ENCODE measurements around the gene HLA-A.

Gene HLA-A

DNA sequence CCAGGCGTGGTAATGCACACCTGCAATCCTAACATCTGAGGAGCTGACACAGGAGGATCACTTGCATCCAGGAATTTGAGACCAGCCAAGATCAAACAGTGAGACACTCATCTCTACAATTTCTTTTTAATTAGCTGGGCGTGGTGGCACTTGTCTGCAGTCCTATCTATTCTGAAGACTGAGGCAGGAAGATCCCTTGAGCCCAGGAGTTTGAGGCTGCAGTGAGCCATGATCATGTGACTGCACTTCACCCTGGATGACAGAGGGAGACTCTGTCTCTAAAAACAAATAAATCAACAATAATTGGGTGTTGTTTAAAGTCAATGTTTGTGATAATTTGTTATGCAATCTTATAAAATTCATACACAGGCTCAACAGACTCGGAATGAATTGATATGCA, 18.0 kb upstream of the HLA-A start:
- Histone ChIP-seq H3K4me1 (ENCODE audit: control insufficient read depth in 1 of 2, insufficient read depth in 2 of 2, low read length in 2 of 2) (no peaks in the 10 kb centered on the region), H3K14ac (ENCODE audit: low read length) (no peak overlapping the region), H3K18ac (ENCODE audit: low read length) (no peak overlapping the region), H3K9ac (ENCODE audit: low read length) (no peak overlapping the region), H2AFZ (ENCODE audit: insufficient read depth, low read length, poor library complexity) (no peak overlapping the region), H3K79me1 (ENCODE audit: low read length) (no peaks in the 10 kb centered on the region), H4K8ac (ENCODE audit: low read depth, low read length) (no peak overlapping the region), H4K91ac (ENCODE audit: low read depth, low read length) (no peak overlapping the region), H2BK12ac (ENCODE audit: low read length) (no peak overlapping the region), H3K27ac (ENCODE audit: low read depth, low read length) (no peak overlapping the region), H3K4ac (ENCODE audit: low read depth, low read length) (no peak overlapping the region), H3K79me2 (ENCODE audit: control insufficient read depth, insufficient read depth, low read length, poor library complexity) (no peaks in the 10 kb centered on the region), H4K12ac (ENCODE audit: low read depth, low read length) (no peak overlapping the region), H3K9me3 (ENCODE audit: insufficient read depth, low read depth, low read length) (peaks cover 7% of the 10 kb centered on the region), H3K27me3 (ENCODE audit: insufficient read depth, low read length) (no peaks in the 10 kb centered on the region), H2BK120ac (ENCODE audit: insufficient read depth, low read length, poor library complexity) (no peak overlapping the region), H3K23ac (ENCODE audit: low read length) (no peak overlapping the region), H2AK5ac (ENCODE audit: low read length) (no peak overlapping the region), H2BK5ac (ENCODE audit: low read depth, low read length, poor library complexity) (no peak overlapping the region), H3K4me3 (ENCODE audit: low read depth, low read length) (no peak overlapping the region), H3K36me3 (ENCODE audit: control insufficient read depth in 1 of 2, insufficient read depth in 2 of 2, low read length in 2 of 2) (no peaks in the 10 kb centered on the region), H3K4me2 (ENCODE audit: low read length) (no peak overlapping the region)
- no CpG with 5 or more reads among the region's 3 CpGs for WGBS (ENCODE audit: extremely low coverage, insufficient coverage, insufficient read length)
- no peak for DNase-seq

DNA sequence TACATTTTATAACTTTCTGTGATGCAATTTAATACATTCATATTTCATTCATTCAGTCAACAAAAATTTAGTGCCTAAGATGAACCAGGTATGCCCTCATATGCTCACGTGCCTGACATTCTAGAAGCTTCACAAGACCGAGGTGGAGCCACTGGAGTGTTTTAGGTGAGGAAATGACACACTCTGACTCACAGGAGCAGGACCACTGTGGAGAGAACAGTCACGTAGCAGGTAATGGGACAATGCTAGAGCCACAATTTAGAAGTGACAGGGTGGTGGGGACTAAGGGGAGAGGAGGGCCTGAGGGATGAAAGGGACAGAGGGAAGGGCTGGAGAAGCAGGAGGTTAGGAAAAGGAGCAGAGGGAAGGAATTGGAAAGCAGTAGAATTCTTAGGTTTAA, 17.6 kb upstream of the HLA-A start:
- H4K8ac ChIP-seq (ENCODE audit: low read depth, low read length): no peak overlapping the region
- no peaks in the 10 kb centered on the region for H3K27me3 ChIP-seq (ENCODE audit: insufficient read depth, low read length)
- WGBS (ENCODE audit: extremely low coverage, insufficient coverage, insufficient read length): no CpG with 5 or more reads among the region's 3 CpGs
- no peak overlapping the region for H3K4me2 ChIP-seq (ENCODE audit: low read length)
- H2BK5ac ChIP-seq (ENCODE audit: low read depth, low read length, poor library complexity): no peak overlapping the region
- H3K27ac ChIP-seq (ENCODE audit: low read depth, low read length): no peak overlapping the region
- no peak overlapping the region for H2BK120ac ChIP-seq (ENCODE audit: insufficient read depth, low read length, poor library complexity)
- no peak overlapping the region for H4K12ac ChIP-seq (ENCODE audit: low read depth, low read length)
- H3K14ac ChIP-seq (ENCODE audit: low read length): no peak overlapping the region
- no peak overlapping the region for H2AFZ ChIP-seq (ENCODE audit: insufficient read depth, low read length, poor library complexity)
- H3K36me3 ChIP-seq (ENCODE audit: control insufficient read depth in 1 of 2, insufficient read depth in 2 of 2, low read length in 2 of 2): no peaks in the 10 kb centered on the region
- no peaks in the 10 kb centered on the region for H3K79me1 ChIP-seq (ENCODE audit: low read length)
- H4K91ac ChIP-seq (ENCODE audit: low read depth, low read length): no peak overlapping the region
- no peak overlapping the region for H2AK5ac ChIP-seq (ENCODE audit: low read length)
- no peaks in the 10 kb centered on the region for H3K4me1 ChIP-seq (ENCODE audit: control insufficient read depth in 1 of 2, insufficient read depth in 2 of 2, low read length in 2 of 2)
- H3K9ac ChIP-seq (ENCODE audit: low read length): no peak overlapping the region
- H3K4ac ChIP-seq (ENCODE audit: low read depth, low read length): no peak overlapping the region
- no peak overlapping the region for H2BK12ac ChIP-seq (ENCODE audit: low read length)
- DNase-seq: peak; percentile 21 to 45
- H3K9me3 ChIP-seq (ENCODE audit: insufficient read depth, low read depth, low read length): peaks cover 7% of the 10 kb centered on the region
- no peak overlapping the region for H3K18ac ChIP-seq (ENCODE audit: low read length)
- H3K23ac ChIP-seq (ENCODE audit: low read length): no peak overlapping the region
- H3K79me2 ChIP-seq (ENCODE audit: control insufficient read depth, insufficient read depth, low read length, poor library complexity): no peaks in the 10 kb centered on the region
- no peak overlapping the region for H3K4me3 ChIP-seq (ENCODE audit: low read depth, low read length)

DNA sequence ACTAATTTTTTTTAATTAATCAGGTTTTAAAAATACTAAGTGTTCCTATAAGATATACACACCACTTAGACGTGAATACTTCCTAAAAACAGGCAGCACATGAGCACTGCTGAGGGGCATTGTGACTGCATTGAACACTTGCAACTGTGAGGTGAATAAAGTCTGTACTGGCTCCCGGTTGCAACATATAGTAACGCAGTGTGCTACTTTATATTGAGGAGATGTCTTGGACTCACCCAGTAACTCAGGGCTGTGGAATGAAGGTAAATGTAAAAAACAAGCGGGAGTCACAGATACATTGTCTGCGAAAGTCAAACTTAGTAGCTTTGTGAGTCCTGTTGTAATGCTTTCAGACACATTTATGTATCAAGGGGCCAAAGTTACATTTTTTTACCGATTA, 17.0 kb upstream of the HLA-A start:
- no peak overlapping the region for H4K8ac ChIP-seq (ENCODE audit: low read depth, low read length)
- peaks cover 7% of the 10 kb centered on the region for H3K9me3 ChIP-seq (ENCODE audit: insufficient read depth, low read depth, low read length)
- H3K4me2 ChIP-seq (ENCODE audit: low read length): no peak overlapping the region
- no peak overlapping the region for H2BK5ac ChIP-seq (ENCODE audit: low read depth, low read length, poor library complexity)
- H2AFZ ChIP-seq (ENCODE audit: insufficient read depth, low read length, poor library complexity): no peak overlapping the region
- H2AK5ac ChIP-seq (ENCODE audit: low read length): no peak overlapping the region
- no peaks in the 10 kb centered on the region for H3K4me1 ChIP-seq (ENCODE audit: control insufficient read depth in 1 of 2, insufficient read depth in 2 of 2, low read length in 2 of 2)
- H3K14ac ChIP-seq (ENCODE audit: low read length): no peak overlapping the region
- H2BK120ac ChIP-seq (ENCODE audit: insufficient read depth, low read length, poor library complexity): no peak overlapping the region
- H3K4me3 ChIP-seq (ENCODE audit: low read depth, low read length): no peak overlapping the region
- no peak for DNase-seq
- no peak overlapping the region for H3K18ac ChIP-seq (ENCODE audit: low read length)
- WGBS (ENCODE audit: extremely low coverage, insufficient coverage, insufficient read length): no CpG with 5 or more reads among the region's 6 CpGs
- H3K79me1 ChIP-seq (ENCODE audit: low read length): no peaks in the 10 kb centered on the region
- H2BK12ac ChIP-seq (ENCODE audit: low read length): no peak overlapping the region
- H3K4ac ChIP-seq (ENCODE audit: low read depth, low read length): no peak overlapping the region
- H3K36me3 ChIP-seq (ENCODE audit: control insufficient read depth in 1 of 2, insufficient read depth in 2 of 2, low read length in 2 of 2): no peaks in the 10 kb centered on the region
- no peak overlapping the region for H3K27ac ChIP-seq (ENCODE audit: low read depth, low read length)
- no peak overlapping the region for H4K12ac ChIP-seq (ENCODE audit: low read depth, low read length)
- H4K91ac ChIP-seq (ENCODE audit: low read depth, low read length): no peak overlapping the region
- H3K79me2 ChIP-seq (ENCODE audit: control insufficient read depth, insufficient read depth, low read length, poor library complexity): no peaks in the 10 kb centered on the region
- no peaks in the 10 kb centered on the region for H3K27me3 ChIP-seq (ENCODE audit: insufficient read depth, low read length)
- no peak overlapping the region for H3K9ac ChIP-seq (ENCODE audit: low read length)
- no peak overlapping the region for H3K23ac ChIP-seq (ENCODE audit: low read length)

DNA sequence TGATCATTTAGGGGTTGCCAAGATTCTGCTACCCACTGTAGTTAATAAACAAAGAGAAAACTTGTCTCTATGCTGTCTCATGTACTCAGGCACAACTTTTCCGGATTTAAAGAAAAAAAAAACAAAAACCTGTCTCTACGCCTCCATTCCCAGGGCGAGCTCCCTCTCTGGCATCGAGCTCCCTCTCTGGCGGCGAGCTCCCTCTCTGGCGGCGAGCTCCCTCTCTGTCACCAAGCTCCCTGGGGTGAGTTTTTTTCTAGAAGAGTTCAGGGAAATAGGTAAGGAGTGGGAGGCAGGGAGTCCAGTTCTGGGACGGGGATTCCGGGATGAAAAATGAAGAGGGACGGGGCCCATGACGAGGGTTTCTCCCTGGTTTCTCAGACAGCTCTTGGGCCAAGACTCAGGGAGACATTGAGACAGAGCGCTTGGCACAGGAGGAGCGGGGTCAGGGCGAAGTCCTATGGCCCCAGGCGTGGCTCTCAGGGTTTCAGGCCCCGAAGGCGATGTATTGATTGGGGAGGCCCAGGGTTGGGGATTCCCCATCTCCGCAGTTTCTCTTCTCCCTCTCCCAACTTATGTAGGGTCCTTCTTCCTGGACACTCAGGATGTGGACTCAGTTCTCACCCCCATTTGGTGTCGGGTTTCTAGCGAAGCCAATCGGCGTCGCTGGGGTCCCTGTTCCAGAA, 16.5 kb upstream of the HLA-A start:
- no CpG with 5 or more reads among the region's 24 CpGs for WGBS (ENCODE audit: extremely low coverage, insufficient coverage, insufficient read length)
- no peak overlapping the region for H3K23ac ChIP-seq (ENCODE audit: low read length)
- H3K27ac ChIP-seq (ENCODE audit: low read depth, low read length): no peak overlapping the region
- H2AFZ ChIP-seq (ENCODE audit: insufficient read depth, low read length, poor library complexity): no peak overlapping the region
- no peaks in the 10 kb centered on the region for H3K79me2 ChIP-seq (ENCODE audit: control insufficient read depth, insufficient read depth, low read length, poor library complexity)
- H3K4me2 ChIP-seq (ENCODE audit: low read length): no peak overlapping the region
- DNase-seq: no peak
- no peaks in the 10 kb centered on the region for H3K36me3 ChIP-seq (ENCODE audit: control insufficient read depth in 1 of 2, insufficient read depth in 2 of 2, low read length in 2 of 2)
- no peak overlapping the region for H2BK120ac ChIP-seq (ENCODE audit: insufficient read depth, low read length, poor library complexity)
- H4K91ac ChIP-seq (ENCODE audit: low read depth, low read length): no peak overlapping the region
- H2BK12ac ChIP-seq (ENCODE audit: low read length): no peak overlapping the region
- no peaks in the 10 kb centered on the region for H3K79me1 ChIP-seq (ENCODE audit: low read length)
- H3K4me1 ChIP-seq (ENCODE audit: control insufficient read depth in 1 of 2, insufficient read depth in 2 of 2, low read length in 2 of 2): no peaks in the 10 kb centered on the region
- no peak overlapping the region for H4K8ac ChIP-seq (ENCODE audit: low read depth, low read length)
- peaks cover 7% of the 10 kb centered on the region for H3K9me3 ChIP-seq (ENCODE audit: insufficient read depth, low read depth, low read length)
- no peak overlapping the region for H4K12ac ChIP-seq (ENCODE audit: low read depth, low read length)
- no peak overlapping the region for H3K14ac ChIP-seq (ENCODE audit: low read length)
- H2AK5ac ChIP-seq (ENCODE audit: low read length): no peak overlapping the region
- H2BK5ac ChIP-seq (ENCODE audit: low read depth, low read length, poor library complexity): no peak overlapping the region
- no peaks in the 10 kb centered on the region for H3K27me3 ChIP-seq (ENCODE audit: insufficient read depth, low read length)
- no peak overlapping the region for H3K4me3 ChIP-seq (ENCODE audit: low read depth, low read length)
- H3K18ac ChIP-seq (ENCODE audit: low read length): no peak overlapping the region
- H3K4ac ChIP-seq (ENCODE audit: low read depth, low read length): no peak overlapping the region
- H3K9ac ChIP-seq (ENCODE audit: low read length): no peak overlapping the region

All from trophoblast cell (in vitro differentiated cells and primary cell).